Activated naive CD4-positive, alpha-beta T cell treated with anti-CD3 and anti-CD28 coated beads, Interleukin-2, amount 50 U/mL, for 72 hours (primary cell): Measurements from ENCODE around the gene ROGDI. TPM values are rescaled to one million over a fixed set of nuclear protein-coding genes. Genes with fewer than 3 reads are reported as not detected.
A peak's percentile ranks its signal among the peaks of the same experiment; 100 is the strongest.

Experiments used
- ATAC-seq, 2 donors: fragments of 150-1000 bp; cut with Tn5 transposase; 2 replicates each; pipeline ENCODE4 v1.10.0; 2021; ENCODE audit warnings: mild to moderate bottlenecking in 2 of 2, moderate library complexity in 2 of 2
- DNase-seq, 2 donors: peaks; one replicate each; pipeline ENCODE4 v3.0.0; 2021 to 2022; ENCODE audit warnings: low spot score in 2 of 2
- H3K27ac Mint-ChIP-seq, 2 donors: one replicate each; pipeline ENCODE4 v1.8.0; 2022; ENCODE audit warnings: mild to moderate bottlenecking in 2 of 2, mixed read lengths in 2 of 2
- H3K36me3 Mint-ChIP-seq, 2 donors: one replicate each; pipeline ENCODE4 v1.8.0; 2022; ENCODE audit warnings: mixed read lengths in 2 of 2
- H3K9me3 Mint-ChIP-seq, 2 donors: one replicate each; pipeline ENCODE4 v1.8.0; 2022; ENCODE audit warnings: mixed read lengths in 2 of 2
- total RNA-seq, 2 donors: library from RNA; stranded (reverse); gene quantifications; one replicate each; pipeline ENCODE4 v1.2.3, GENCODE V29; 2022

ROGDI gene
- total RNA-seq, 2 donors from 2014 or later = 4.6 to 18.6 TPM

DNA sequence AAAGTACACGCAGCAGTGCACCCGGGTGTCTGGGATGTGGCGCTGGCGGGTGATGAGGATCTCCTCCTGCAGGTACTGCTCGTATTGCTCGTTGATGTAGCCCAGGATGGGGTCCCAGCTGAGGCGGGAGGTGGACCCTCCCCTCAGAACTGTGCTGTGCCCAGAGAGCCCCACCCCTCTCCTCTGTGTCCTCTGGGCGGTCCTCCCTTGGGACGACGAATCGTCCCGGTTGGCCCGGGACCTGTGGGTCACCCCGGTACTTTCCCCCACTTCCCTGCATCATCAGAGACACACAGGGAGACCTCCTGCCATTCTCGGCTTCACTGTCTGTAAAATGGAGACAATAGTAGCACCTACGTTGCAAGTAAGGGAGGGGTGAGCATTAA, 18.5 kb downstream of the ROGDI start:
- ATAC-seq (no peak), DNase-seq (no peak)
- Mint-ChIP-seq H3K27ac (no peak overlapping the region), H3K36me3 (no peaks in the 10 kb centered on the region), H3K9me3 (no peaks in the 10 kb centered on the region)

DNA sequence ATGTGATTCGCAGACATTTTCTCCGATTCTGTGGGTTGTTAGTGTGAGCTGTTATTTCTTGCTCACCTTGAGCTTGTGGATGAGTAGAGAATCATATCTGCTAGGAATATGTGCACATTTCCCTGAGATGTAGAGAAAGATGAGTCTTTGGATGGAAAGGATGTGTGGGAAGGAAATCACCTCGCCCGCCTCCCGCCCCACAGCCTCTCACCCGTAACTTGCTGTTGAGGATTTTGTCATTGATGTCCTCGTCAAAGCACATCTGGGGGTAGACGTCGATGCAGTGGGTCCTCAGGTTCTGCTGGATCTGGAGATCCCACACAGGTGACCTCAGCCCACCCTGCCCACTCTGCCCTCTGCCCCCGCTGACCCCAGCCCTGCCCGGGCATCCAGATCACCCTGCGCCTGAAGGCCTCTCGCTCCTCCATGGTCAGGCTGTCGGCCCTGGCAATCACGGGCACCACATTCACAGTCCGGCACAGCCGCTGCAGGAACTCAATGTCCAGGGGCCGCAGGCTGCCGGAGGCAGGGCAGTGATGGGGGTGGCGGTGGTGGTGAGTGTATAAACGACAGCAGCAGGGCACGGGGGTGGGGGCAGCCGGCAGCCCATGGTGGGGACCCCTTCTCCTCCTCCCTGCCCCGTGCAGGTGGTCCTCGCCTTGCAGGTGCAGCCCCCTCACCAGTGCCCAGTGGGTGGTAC, 19.0 kb downstream of the ROGDI start:
- no peak for DNase-seq
- Mint-ChIP-seq H3K27ac (no peak overlapping the region), H3K36me3 (no peaks in the 10 kb centered on the region), H3K9me3 (no peaks in the 10 kb centered on the region)
- no peak for ATAC-seq

DNA sequence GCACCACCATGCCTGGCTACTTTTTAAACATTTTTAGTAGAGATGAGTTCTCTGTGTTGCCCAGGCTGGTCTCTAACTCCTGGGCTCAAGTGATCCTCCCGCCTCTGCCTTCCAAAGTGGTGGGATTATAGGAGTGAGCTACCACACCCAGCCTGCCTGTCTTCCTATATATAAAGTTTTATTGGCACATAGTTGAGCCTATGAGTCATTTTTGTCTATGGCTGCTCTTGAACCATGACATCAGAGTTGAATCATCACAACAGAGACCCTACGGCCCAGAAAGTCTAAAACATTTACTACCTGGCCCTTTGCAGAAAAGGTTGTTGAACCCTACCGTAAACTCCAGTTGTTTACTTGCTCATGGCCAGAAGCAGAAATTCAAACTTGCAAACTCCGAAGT, 22.2 kb downstream of the ROGDI start:
- no peaks in the 10 kb centered on the region for H3K9me3 Mint-ChIP-seq
- no peak overlapping the region for H3K27ac Mint-ChIP-seq
- H3K36me3 Mint-ChIP-seq = no peaks in the 10 kb centered on the region
- no peak for ATAC-seq
- DNase-seq = no peak

DNA sequence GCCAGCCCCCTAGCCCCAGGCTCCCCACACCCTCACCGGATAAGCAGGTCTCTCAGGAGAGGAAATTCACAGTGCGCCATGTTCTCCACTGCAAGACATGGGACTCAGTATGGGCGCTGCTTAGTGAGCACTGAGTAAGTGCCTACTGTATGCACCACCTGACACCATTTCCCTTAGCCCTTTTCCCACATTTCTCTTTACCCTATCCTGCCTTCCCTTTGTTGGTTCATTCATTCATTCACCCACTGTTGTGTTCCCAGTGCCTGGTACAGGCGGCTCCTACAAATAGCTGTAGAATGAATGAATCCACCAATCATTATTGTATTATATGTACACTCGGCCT, 24.4 kb downstream of the ROGDI start:
- DNase-seq (no peak), ATAC-seq (no peak)
- no peaks in the 10 kb centered on the region for H3K9me3 Mint-ChIP-seq
- no peaks in the 10 kb centered on the region for H3K36me3 Mint-ChIP-seq
- no peak overlapping the region for H3K27ac Mint-ChIP-seq

DNA sequence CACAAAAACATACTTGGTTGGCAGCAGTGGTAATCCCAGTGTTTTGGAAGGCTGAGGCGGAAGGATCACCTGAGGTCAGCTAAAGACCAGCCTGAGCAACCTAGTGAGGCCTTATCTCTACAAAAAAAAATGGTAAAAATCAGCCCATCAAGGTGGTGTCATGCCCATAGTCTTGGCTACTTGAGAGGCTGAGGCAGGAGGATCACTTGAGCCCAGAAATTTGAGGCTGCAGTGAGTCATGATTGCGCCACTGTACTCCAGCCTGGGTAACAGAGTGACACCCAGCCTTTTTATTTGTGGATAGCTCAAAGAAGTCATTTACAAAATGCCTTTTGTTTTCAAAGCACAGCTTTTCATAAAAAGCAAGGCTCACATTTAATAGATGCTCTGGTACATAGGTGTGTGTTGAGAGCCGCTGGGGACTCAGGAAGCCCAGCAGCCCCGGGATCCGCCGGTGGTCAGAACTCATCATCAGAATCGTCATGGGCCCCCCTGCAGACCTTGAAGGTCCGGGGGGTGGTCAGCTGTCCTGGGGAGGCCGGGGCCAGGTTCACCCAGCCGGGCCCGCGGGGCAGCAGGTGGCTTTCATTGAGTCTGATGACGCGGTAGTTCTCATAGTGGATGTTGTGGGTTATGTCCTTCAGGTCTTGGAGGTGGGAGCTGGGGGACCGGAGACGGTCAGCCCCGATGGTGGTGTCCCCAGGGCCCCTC, 24.9 kb downstream of the ROGDI start:
- DNase-seq = no peak
- Mint-ChIP-seq H3K36me3 (no peaks in the 10 kb centered on the region), H3K9me3 (no peaks in the 10 kb centered on the region), H3K27ac (no peak overlapping the region)
- no peak for ATAC-seq

DNA sequence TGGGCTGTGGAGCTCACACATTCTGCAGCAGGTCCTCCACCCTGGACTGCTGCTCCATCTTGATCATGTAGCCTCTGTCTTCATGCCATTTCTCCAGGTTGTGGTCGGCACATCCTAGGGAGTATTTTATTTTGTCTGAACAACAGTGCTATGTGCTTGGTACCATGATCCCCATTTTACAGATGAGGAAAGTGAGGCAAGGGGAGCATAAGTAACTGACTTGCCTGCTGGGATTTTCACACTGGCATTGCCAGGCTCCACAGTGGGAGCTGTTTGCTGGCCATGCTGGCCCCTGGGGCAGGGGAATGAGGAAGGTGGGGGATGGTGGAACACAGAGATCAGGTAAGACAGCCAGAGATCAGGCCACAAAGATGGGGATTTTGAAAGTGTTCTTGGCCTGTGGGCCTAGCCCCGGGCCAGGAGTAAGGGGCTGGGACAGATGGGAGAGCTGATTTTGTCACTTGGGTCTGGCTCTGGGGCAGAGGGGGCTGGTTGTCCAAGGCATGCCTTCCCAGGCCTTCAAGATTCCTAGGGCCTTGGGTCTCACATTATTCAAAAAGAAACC, 26.2 kb downstream of the ROGDI start:
- no peak for ATAC-seq
- Mint-ChIP-seq H3K9me3 (no peaks in the 10 kb centered on the region), H3K27ac (peak overlapping the region in 1 of 2 donors; percentile 11), H3K36me3 (no peaks in the 10 kb centered on the region)
- DNase-seq = no peak

DNA sequence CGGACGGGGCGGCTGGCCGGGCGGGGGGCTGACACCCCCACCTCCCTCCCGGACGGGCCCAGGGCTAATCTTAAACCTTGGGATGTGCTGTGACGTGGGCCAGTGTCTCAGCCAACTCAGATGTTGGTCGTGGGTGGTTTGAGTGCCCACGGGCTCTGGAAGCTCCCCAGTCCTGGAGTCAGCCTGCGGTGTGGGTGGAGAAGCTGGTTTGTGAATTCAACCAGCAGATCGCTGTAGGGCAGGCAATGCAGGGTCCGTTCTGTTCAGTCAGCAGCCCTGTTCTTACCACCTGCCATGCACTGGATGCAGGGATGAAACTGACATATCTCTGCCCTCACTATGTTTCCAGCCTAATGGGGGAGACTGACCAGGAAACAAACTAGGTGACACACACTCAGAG, 27.4 kb downstream of the ROGDI start:
- DNase-seq = no peak
- no peak for ATAC-seq
- Mint-ChIP-seq H3K27ac (no peak overlapping the region), H3K9me3 (no peaks in the 10 kb centered on the region), H3K36me3 (no peaks in the 10 kb centered on the region)

DNA sequence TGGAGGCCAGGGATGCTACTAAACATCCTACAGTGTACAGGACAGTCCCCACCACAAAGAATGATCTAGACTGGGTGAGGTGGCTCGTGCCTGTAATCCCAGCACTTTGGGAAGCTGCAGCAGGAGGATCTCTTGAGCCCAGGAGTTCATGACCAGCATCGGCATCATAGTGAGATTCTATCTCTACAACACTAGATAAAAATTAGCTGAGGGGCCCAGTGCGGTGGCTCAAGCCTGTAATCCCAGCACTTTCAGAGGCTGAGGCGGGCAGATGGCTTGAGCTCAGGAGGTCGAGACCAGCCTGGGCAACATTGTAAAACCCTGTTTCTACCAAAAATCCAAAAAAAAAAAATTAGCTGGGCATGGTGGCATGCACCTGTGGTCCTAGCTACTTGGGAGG, 30.1 kb downstream of the ROGDI start:
- ATAC-seq (no peak), DNase-seq (no peak)
- H3K27ac Mint-ChIP-seq = no peak overlapping the region
- H3K9me3 Mint-ChIP-seq = no peaks in the 10 kb centered on the region
- H3K36me3 Mint-ChIP-seq = peaks cover 0 to 6% of the 10 kb centered on the region in 2 donors

DNA sequence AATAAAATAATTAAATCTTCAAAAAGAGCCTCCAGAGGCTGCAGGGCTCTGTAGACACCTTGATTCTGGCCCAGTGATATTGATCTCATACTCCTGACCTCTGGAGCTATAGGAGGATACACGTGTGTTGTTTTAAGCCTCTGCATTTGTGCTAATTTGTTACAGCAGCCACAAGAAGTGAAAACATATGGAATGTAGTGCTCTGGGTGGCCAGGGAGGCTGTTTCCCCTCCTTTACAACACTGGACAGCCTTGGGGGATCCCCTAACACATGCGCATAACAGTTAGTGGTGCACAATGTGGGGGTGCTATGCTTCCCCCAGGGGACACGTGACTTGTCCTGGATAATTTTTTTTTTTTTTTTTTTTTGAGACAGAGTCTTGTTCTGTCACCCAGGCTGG, 30.8 kb downstream of the ROGDI start:
- no peaks in the 10 kb centered on the region for H3K9me3 Mint-ChIP-seq
- no peak for ATAC-seq
- peaks cover 0 to 6% of the 10 kb centered on the region in 2 donors for H3K36me3 Mint-ChIP-seq
- no peak for DNase-seq
- no peak overlapping the region for H3K27ac Mint-ChIP-seq

DNA sequence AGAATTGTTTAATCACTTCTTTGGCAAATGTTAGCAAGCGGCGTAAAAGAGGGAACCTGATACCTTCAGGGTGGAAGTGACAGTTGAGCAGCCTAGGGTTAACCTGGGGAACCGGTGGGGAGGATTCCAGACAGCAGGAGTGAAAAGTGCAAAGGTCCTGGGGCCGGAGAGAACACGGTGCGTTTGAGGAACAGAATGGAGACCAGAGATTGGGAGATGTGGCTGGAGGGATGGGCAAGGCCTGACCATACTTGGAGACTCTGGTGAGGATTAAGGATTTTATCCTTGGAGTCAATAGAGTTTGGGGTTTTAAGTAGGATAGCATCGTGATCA, 33.2 kb downstream of the ROGDI start:
- DNase-seq (no peak), ATAC-seq (no peak)
- Mint-ChIP-seq H3K27ac (peak overlapping the region in 1 of 2 donors; percentile 89), H3K9me3 (no peaks in the 10 kb centered on the region), H3K36me3 (peaks cover 0 to 6% of the 10 kb centered on the region in 2 donors)

DNA sequence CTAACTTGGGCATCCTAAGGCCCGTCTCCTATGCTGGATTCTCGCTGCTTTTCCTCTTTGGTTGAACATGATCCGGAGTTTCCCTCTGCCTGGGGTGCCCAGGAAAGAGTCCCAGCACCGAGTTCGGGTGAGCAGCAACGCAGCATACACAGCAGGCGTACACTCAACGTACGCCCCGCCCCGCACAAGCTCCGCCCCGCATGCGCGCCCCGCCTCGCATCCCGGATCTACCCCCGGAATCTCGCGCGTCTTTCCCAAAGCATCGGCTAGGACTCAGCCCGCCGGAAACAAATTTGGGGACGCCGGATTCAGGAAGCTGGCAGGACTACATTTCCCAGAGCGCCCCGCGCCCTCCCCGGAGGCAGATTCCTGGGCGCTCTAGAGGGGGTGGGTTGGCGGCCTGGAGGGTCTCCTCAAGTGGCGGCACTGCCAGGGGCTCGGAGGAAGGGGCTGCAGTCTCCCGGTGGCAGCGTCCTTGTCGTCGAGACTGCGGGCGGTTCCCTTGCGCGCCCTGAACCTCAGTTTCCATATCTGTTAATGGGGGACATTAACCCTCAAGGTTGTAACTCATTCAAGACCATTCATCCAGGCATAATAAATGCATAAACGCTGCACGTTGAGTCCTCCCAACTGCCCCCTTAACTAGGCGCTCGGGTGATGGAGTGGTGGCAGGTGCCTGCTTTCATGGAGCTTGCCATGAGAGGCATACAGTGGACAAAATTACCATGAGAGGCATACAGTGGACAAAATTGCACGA, 33.7 kb downstream of the ROGDI start:
- peak; percentile 85 to 89 for DNase-seq

DNA sequence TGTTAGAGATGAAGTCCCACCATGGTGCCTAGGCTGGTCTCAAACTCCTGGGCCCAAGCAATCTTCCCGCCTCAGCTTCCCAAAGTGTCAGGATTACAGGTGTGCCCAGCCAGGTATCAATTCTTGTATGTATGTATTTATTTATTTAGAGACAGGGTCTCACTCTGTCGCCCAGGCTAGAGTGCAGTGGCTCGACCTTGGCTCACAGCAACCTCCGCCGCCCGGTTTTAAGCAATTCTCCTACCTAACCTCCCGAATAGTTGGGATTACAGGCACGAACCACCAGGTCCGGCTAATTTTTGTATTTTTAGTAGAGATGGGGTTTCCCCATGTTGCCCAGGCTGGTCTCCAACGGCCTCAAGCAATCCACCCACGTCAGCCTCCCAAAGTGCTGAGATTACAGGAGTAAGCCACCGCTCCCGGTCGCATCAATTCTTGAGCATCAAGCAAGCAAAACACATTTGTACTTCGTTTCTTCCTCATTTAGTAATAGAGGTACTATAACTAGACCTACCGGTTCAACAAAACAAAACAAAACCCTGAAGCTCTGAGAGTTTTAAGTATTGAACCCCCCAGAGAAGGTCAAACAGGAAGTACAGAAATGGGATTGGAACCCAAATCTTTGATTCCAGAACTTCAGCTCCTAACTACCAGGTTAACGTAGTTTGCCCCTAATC, 34.4 kb downstream of the ROGDI start:
- no peaks in the 10 kb centered on the region for H3K9me3 Mint-ChIP-seq
- no peak for DNase-seq
- ATAC-seq = peak in 1 of 2 donors; percentile 9
- peaks cover 0 to 6% of the 10 kb centered on the region in 2 donors for H3K36me3 Mint-ChIP-seq
- H3K27ac Mint-ChIP-seq = peak overlapping the region; percentile 89 to 95

More for the DNA sequence above, 33.7 kb downstream of the ROGDI start:
- H3K36me3 Mint-ChIP-seq = peaks cover 0 to 6% of the 10 kb centered on the region in 2 donors
- peak; percentile 70 to 79 for ATAC-seq
- no peaks in the 10 kb centered on the region for H3K9me3 Mint-ChIP-seq
- peak overlapping the region; percentile 89 to 95 for H3K27ac Mint-ChIP-seq

DNA sequence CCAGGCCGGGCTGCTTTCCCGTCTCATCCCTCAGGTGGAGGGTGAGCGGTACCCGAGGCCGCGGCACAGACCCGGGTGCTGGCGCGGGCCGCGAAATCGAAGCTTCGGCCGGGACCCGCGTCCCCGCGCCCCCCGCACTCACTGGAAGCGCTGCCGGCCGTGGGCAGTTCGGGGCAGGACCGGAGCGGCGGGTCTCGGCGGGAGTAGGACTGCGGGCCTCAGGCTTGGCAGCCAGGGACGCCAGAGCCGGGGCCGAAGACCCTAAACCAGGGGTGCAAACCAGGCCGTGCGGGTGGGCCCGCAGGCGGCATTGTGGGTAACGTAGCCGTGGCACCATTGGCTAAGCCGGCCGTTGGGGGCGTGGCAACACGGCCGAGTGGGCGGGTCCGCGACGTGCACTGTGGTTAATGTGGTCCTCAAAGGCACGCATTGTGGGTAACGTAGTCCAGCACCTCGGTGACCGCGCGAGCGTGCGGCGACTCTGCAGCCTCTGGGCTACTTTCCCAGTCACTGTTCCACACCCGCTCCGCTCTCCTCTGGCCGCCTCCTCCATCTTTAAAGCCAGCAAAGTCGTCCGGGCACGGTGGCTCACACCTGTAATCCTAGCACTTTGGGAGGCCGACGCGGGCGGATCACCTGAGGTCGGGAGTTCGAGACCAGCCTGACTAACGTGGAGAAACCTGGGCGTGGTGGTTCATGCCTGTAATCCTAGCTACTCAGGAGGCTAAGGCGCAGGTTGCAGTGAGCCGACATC, 35.4 kb downstream of the ROGDI start, which contains the start of gene ZNF500:
Gene ZNF500 (minus strand): TSS at position 288 of the 754 bp plus-strand sequence. CDS start 1,184 bp downstream, outside the sequence.
- peak; percentile 95 to 98 for DNase-seq
- Mint-ChIP-seq H3K27ac (peak within 1 kb of the TSS; percentile 89 to 96), H3K9me3 (no peaks in the 10 kb centered on the region), H3K36me3 (peaks cover 0 to 6% of the 10 kb centered on the region in 2 donors)
- peak; percentile 86 to 94 for ATAC-seq

DNA sequence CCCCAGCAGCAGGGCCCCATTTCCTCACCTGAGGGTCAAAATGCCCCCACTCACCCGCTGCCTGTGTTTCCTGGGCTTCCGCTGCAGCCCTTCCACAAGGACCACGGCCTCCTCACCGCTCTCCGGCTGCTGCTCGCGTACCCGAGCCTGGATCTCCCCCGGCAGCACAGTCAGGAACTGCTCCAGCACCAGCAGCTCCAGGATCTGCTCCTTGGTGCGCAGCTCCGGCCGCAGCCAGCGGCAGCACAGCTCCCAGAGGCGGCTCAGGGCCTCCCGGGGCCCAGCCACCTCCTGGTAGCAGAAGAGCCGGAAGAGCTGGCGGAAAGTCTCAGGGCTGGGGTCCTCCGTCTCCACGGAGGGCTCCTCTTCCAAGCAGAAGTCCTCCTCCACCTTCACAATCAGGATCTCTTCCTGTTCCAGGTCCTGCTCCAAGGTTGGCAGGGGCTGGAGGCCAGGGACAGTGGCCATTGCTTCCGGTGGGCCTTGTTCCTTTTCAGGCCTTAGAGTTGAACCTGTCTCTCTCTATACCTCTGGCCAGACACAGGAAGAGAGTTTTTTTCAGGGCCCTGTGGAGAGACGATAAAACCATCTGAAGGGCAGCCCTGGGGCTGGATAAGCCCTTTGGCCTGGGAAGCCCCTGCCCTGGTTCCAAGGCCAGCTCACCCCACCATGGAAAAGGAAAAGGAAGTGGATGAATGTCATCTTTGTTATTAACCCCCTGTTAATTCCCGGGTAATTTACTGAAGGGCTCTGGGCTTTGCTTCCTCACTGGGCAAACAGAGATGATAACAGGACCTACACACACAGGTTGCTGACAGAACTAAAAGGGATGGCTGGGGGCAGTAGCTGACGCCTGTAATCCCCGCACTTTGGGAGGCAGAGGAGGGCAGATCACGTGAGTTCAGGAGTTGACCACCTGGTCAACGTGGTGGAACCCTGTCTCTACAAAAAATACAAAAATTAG, 36.6 kb downstream of the ROGDI start:
- peaks cover 1 to 6% of the 10 kb centered on the region in 2 donors for H3K36me3 Mint-ChIP-seq
- no peak for DNase-seq
- peak overlapping the region; percentile 89 to 96 for H3K27ac Mint-ChIP-seq
- H3K9me3 Mint-ChIP-seq = no peaks in the 10 kb centered on the region
- no peak for ATAC-seq

DNA sequence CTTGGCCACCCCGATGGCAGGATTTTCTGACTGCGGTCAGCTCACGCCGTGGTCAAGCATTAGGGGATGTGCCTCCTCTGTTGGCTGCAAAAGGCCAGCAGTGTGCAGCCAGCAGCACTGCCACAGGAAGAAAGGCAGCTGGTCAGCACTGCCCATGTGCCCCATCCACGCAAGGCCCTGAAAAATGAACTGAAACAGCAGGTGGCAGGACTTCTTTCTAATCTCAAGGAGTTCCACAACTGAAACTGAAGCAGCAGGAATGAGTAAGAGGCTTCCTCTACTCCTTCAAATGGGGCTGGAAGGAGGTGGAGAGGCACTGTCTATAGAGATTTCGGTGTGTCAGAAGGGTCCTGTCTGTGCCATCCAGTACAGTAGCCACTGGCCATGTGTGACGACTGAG, 38.6 kb downstream of the ROGDI start:
- ATAC-seq = no peak
- Mint-ChIP-seq H3K36me3 (peaks cover 6% of the 10 kb centered on the region in 2 donors), H3K9me3 (no peaks in the 10 kb centered on the region), H3K27ac (no peak overlapping the region)
- DNase-seq = no peak
